Activated CD4-positive, alpha-beta T cell treated with anti-CD3 and anti-CD28 coated beads, Interleukin-2, amount 50 U/mL, for 16 hours (primary cell): ENCODE measurements around the gene NUP62.

ENCODE experiments used
- DNase-seq: peaks from one replicate; pipeline ENCODE4 v3.0.0-alpha.2; 2020

The NUP62 gene

DNA sequence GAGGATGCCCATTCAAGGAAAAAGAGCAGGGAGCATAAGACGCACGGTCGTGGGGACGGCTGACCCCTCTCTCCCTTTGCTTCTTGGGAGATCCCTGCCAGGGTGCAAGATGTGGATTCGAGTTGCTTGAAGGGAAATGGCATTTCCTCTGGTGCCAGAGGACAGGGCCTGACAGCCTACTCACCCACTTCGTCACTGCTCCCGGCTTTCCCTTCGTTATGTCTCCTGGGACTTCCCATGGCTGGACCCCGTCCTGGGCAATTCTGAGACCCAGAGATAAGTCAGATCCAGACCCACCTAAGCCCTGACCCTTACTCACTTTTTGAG lies 50.6 kb downstream of the NUP62 start:
- DNase-seq, result no peak

DNA sequence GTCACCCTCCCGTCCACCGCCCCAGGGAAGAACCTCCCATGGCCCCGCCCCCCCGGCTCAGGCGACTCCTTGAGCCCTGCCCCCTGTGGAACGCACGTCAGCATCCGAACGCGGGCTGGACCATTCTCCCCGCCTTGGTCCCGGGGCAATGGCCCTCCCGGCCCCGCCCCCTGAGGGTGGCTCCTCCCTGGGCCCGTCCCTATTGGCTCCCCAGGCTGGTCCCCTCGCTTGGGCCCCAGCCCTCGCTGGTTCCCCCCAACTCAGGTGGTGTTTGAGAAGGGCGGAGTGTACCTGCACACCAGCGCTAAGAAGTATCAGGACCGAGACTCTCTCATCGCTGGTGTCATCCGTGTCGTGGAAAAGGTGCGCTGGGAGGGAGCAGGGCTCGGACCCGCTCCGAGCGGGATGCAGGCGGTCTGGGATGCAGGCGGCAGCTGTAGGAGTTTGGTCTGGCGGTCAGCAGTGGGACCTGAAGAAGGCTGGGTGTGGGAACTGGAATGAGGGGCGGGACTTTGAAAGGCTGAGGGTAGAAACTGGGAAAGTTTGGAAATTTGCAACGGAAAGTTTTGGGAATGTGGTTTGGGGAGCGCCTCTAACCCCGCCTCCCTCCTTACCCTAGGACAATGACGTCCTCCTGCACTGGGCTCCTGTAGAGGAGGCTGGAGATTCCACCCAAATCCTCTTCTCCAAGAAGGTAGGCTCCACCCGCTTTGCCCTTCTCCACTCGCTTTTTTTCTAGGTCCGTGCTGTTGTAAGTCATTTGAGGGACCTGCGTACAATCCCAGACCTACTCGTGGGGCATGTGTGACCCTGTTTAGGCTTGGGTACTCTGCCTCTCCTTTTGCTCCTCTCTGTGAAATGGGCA lies 51.2 kb downstream of the NUP62 start:
- peak; percentile 99 for DNase-seq

GRCh38 chr19:49877020-49877878 lies 52.1 kb downstream of the NUP62 start, which contains the start of the genes AKT1S1 and TBC1D17:
TSS of gene AKT1S1 (minus strand) at chr19:49877355. CDS start at chr19:49873295, 4,060 bp downstream.
TSS of gene TBC1D17 (plus strand) at chr19:49877702. CDS start at chr19:49877724, 22 bp downstream.
- peak; percentile 99 for DNase-seq

- DNase-seq, result peak; percentile 99
Observed at GRCh38 chr19:49876422-49877019, 52.8 kb downstream of the NUP62 start.

- DNase-seq, result peak; percentile 63
Observed at GRCh38 chr19:49875857-49876421, 53.4 kb downstream of the NUP62 start.

- DNase-seq, result no peak
Observed at GRCh38 chr19:49875177-49875576, 54.1 kb downstream of the NUP62 start.

DNA sequence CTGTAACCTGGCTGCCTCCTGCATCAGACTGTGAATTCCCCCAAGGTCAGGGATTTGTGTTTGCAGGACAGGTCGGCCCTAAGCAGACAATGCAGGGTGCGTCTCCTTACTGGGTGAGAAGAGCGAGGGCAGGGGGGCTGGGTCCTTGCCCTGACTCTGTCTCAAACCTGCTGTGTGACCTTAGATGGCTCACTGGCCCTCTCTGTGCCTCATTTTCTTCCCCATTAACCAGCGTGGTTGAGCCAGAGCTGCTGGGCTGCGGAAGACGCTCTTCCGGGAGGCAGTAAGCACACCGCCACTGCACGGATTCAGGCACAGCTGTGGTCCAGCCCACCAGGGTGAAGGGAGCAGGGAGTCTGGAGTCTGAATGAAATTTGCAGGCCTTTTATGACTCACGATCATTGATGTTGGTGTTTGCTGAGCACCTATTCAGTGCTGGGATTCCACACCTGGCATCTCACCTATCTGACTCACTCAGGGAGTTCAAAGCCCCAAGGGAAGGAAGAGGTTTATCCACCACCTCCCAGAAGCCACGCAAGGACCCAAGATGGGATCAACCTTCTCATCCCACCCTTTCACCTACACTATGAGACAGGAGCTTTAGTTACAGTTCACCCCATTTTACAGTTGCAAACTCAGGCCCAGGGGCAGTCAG lies 54.7 kb downstream of the NUP62 start:
- DNase-seq, result no peak

GRCh38 chr19:49873834-49874233 lies 55.5 kb downstream of the NUP62 start:
- no peak for DNase-seq

- DNase-seq, result no peak
Observed at GRCh38 chr19:49873129-49873521, 56.2 kb downstream of the NUP62 start.

DNA sequence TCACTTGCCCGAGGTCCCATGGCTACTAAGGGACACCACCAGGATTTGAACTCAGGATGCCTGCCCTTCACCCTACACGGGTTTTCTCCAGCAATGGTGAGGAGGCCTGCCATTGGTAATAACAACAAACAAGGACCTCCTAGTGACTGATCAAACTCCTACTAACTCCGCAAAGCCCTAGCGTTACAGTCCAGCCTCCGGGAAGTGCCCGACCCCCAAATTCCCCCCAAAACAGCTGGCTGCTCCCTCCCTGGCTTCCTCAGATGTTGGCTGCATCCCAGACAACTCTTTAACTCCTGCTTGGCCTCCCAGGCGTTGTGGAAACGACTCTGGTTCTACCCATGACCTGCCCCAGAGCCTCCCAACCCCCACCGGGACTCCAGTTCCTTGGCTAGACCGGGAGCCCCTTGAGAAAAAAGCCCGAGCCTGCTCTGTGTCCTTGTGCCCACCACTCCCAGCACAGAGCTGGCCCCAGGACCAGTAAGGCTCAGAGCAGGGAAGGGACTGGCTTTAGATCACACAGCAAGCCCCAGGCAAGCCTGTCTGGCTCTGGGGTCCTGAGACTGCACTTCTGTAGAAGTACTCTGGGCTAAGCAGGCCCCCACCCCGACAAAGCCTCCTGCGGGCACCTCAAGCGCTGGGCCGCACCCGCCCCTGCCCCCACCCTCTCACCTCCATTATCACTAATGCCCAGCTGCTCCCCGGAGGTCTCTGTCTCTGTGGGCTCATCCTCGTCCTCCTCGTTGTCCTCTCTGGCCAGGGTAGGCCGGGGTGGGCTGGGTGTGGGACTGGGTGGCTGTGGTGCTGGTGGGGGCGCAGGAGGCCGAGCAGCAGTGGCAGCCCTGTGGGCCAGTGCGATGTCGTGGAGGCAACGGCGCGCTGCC lies 56.8 kb downstream of the NUP62 start:
- DNase-seq, result no peak

GRCh38 chr19:49871349-49871985 lies 57.8 kb downstream of the NUP62 start:
- DNase-seq, result no peak

- no peak for DNase-seq
Observed at GRCh38 chr19:49870309-49870901, 58.9 kb downstream of the NUP62 start.

DNA sequence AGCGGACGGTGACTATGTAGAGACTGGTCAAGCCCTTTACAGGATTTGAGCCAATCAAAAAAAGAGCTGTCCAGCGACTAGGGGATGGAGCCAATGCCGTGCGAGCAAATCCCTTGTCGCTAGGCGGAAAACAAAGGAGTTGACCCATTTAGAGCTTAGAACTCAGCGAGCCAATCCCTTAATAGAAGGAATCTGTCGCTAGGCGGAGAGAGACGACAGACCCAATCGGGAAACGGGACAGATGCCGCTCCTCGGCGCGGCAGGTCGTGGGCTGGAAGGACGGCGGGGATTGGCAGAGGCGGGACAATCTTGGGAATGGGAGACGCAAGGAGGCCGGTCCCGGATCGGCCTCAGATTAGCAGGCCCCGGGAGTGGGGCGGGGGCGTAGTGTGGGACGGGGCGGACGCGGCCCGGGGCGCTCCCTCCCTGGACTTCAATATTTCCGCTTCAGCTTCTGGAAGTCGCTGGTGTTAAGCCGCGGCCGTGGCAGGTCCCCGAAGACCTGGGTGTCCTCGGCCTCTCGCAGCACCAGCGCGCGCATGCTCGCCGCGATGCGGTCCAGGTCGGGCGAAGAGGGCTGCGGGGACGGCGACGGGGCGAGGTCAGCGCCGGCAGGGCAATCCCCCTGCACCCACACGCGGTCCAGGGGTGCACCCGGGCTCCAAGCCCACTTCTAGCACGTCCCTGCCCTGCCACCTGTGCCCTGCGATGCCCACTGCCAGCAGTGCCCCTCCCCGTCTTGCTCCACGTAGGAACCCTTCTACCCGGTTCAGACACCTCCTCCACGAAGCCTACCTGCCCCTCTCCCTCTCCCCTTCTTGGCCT lies 59.6 kb downstream of the NUP62 start:
- DNase-seq, result peak; percentile 99

DNA sequence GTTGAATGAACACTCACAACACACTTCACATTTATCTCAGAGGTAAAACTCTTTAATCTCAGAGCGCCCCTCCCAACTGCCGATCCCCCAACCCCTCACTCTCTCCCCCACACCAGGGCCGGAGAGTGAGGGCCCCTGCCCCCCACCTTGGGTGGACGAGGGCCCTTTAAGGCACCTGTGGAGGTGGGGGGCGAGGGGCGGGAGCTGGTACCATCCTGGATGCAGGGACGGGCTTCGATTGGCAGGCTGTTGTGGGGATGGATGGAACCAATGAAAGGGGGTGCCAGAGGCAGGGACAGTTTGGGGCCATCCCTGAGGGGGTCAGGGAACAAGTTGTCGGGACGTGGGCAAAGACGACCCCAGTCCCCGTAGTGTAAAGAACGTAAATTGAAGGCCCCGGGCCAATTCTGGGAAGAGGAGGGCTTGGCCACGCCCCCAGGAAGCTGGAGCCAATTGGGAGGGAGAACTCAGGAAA lies 60.3 kb downstream of the NUP62 start:
- DNase-seq, result no peak

GRCh38 chr19:49866933-49867782 lies 62.1 kb downstream of the NUP62 start, which contains the start of gene PNKP:
TSS of gene PNKP (minus strand) at chr19:49867576. CDS start at chr19:49867204, 372 bp downstream.
- peak; percentile 88 for DNase-seq

GRCh38 chr19:49864890-49865289 lies 64.4 kb downstream of the NUP62 start:
- DNase-seq, result no peak

GRCh38 chr19:49863935-49864320 lies 65.4 kb downstream of the NUP62 start:
- no peak for DNase-seq

GRCh38 chr19:49863254-49863934 lies 65.9 kb downstream of the NUP62 start:
- no peak for DNase-seq
